ENCODE results near the gene PCSK2.

DNA sequence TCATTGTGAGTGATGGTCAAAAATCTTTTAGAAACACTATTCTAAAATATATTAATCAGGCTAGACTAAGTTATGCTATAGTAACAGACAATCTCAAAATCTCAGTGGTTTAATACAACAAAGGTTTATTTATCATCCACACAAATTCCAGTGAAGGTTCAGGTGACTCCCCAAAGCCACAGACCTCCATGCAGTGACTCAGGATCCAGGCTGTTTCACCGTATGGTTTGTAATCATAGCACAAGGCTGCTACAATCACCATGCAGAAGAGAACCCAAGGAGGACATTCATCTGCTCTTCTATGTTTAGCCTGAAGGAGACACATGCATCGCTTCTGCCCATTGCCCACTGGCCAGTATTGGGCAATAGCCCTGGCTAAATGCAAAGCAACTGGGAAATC lies 258.2 kb downstream of the PCSK2 start:
- TF ChIP-seq, protein P1, sequence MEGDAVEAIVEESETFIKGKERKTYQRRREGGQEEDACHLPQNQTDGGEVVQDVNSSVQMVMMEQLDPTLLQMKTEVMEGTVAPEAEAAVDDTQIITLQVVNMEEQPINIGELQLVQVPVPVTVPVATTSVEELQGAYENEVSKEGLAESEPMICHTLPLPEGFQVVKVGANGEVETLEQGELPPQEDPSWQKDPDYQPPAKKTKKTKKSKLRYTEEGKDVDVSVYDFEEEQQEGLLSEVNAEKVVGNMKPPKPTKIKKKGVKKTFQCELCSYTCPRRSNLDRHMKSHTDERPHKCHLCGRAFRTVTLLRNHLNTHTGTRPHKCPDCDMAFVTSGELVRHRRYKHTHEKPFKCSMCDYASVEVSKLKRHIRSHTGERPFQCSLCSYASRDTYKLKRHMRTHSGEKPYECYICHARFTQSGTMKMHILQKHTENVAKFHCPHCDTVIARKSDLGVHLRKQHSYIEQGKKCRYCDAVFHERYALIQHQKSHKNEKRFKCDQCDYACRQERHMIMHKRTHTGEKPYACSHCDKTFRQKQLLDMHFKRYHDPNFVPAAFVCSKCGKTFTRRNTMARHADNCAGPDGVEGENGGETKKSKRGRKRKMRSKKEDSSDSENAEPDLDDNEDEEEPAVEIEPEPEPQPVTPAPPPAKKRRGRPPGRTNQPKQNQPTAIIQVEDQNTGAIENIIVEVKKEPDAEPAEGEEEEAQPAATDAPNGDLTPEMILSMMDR (conservative IDR thresholded peaks at IDR 0.05 in 1 of 2, IDR thresholded peaks at IDR 0.05 in 1 of 2; ENCODE audit: extremely low read depth in 1 of 2, insufficient read depth in 1 of 2, low read depth in 1 of 2, low read length in 2 of 2), result no peak
- no peak for TF ChIP-seq EZH2 (IDR thresholded peaks at IDR 0.05; ENCODE audit: borderline replicate concordance, low read length)
